DOHH2 (cell line): ENCODE data around the gene CPOX.

Experiments
- H3F3A ChIP-seq: fragments of 200-600 bp; sonication (generic), shearing (Covaris generic); 2 replicates; pipeline ENCODE4 v1.6.0; 2016; ENCODE audit warnings: antibody characterized with exemption, mild to moderate bottlenecking; ENCODE audit not compliant: control insufficient read depth, insufficient read depth
- H3K27ac ChIP-seq: fragments of 200-600 bp; sonication (generic); 2 replicates; pipeline ENCODE4 v1.5.1; 2014; ENCODE audit warnings: low read depth, mild to moderate bottlenecking, low read length, moderate library complexity
- H3K27me3 ChIP-seq: fragments of 200-600 bp; sonication (generic); 2 replicates; pipeline ENCODE4 v1.6.1; 2014; ENCODE audit warnings: mild to moderate bottlenecking, low read length, mixed read lengths; ENCODE audit not compliant: control insufficient read depth
- H3K36me3 ChIP-seq: fragments of 200-600 bp; sonication (generic); 2 replicates; pipeline ENCODE4 v1.6.1; 2014; ENCODE audit warnings: mild to moderate bottlenecking, low read length, moderate library complexity, mixed read lengths; ENCODE audit not compliant: control insufficient read depth
- H3K4me1 ChIP-seq: fragments of 200-600 bp; sonication (generic); 2 replicates; pipeline ENCODE4 v1.6.1; 2014; ENCODE audit warnings: mild to moderate bottlenecking, low read length, mixed read lengths; ENCODE audit not compliant: control insufficient read depth
- H3K4me2 ChIP-seq: fragments of 200-600 bp; sonication (generic); 2 replicates; pipeline ENCODE4 v1.6.0; 2014; ENCODE audit warnings: mild to moderate bottlenecking, low read length, moderate library complexity
- H3K4me3 ChIP-seq: fragments of 200-600 bp; sonication (generic); 2 replicates; pipeline ENCODE4 v1.5.1; 2014; ENCODE audit warnings: mild to moderate bottlenecking, low read length, mixed read lengths
- H3K79me2 ChIP-seq: fragments of 200-600 bp; sonication (generic); 2 replicates; pipeline ENCODE4 v1.6.1; 2014; ENCODE audit warnings: mild to moderate bottlenecking, low read length, mixed read lengths; ENCODE audit not compliant: control insufficient read depth
- H3K9me2 ChIP-seq: fragments of 200-600 bp; sonication (generic); replicated peaks from 2 replicates; pipeline ENCODE4 v1.6.1; 2014; ENCODE audit warnings: mild to moderate bottlenecking, low read length, mixed read lengths; ENCODE audit not compliant: control insufficient read depth
- H3K9me3 ChIP-seq: fragments of 200-600 bp; sonication (generic); 2 replicates; pipeline ENCODE4 v1.6.1; 2014; ENCODE audit warnings: antibody characterized with exemption, low read length, mixed read lengths; ENCODE audit not compliant: control insufficient read depth, insufficient read depth
- H4K20me1 ChIP-seq: fragments of 200-600 bp; sonication (generic); 2 replicates; pipeline ENCODE4 v1.6.0; 2014; ENCODE audit warnings: low read depth, mild to moderate bottlenecking, antibody characterized with exemption, low read length, moderate library complexity; ENCODE audit not compliant: control insufficient read depth, insufficient read depth
- CTCF ChIP-seq: fragments of 200-600 bp; sonication (generic); IDR thresholded peaks from one replicate; pipeline ENCODE4 v1.5.1; 2014; ENCODE audit warnings: antibody characterized with exemption, mild to moderate bottlenecking, low read depth, low read length; ENCODE audit not compliant: poor library complexity, severe bottlenecking
- EZH2phosphoT487 ChIP-seq: fragments of 200-600 bp; sonication (generic); IDR thresholded peaks from 2 replicates; pipeline ENCODE4 v1.6.1; 2017; ENCODE audit warnings: borderline replicate concordance, mild to moderate bottlenecking, antibody characterized with exemption, low read length, moderate library complexity, mixed read lengths

The CPOX gene

GRCh38 chr3:98530676-98531075 lies 62.7 kb downstream of the CPOX start:
- no peaks in the 10 kb centered on the region for H3K27me3 ChIP-seq
- no peaks in the 10 kb centered on the region for H3K9me2 ChIP-seq
- H3F3A ChIP-seq: peaks cover 19% of the 10 kb centered on the region; the same call in 1 of the 2 replicates
- H3K4me2 ChIP-seq: peak overlapping the region; percentile 66
- H3K9me3 ChIP-seq: no peaks in the 10 kb centered on the region
- no peaks in the 10 kb centered on the region for H3K36me3 ChIP-seq
- peaks cover 60% of the 10 kb centered on the region for H3K4me1 ChIP-seq
- H3K27ac ChIP-seq: peak overlapping the region; percentile 62
- H3K4me3 ChIP-seq: peak overlapping the region; percentile 58
- H3K79me2 ChIP-seq: no peaks in the 10 kb centered on the region
- TF ChIP-seq CTCF (no peak), EZH2phosphoT487 (no peak)
- H4K20me1 ChIP-seq: no peaks in the 10 kb centered on the region

- Histone ChIP-seq H3K4me1 (peaks cover 61% of the 10 kb centered on the region), H3K79me2 (no peaks in the 10 kb centered on the region), H4K20me1 (no peaks in the 10 kb centered on the region), H3F3A (peaks cover 19% of the 10 kb centered on the region; the same call in 1 of the 2 replicates), H3K9me3 (no peaks in the 10 kb centered on the region), H3K27ac (no peak overlapping the region), H3K36me3 (no peaks in the 10 kb centered on the region), H3K4me3 (no peak overlapping the region), H3K27me3 (no peaks in the 10 kb centered on the region), H3K4me2 (peak overlapping the region; percentile 66), H3K9me2 (no peaks in the 10 kb centered on the region)
- TF ChIP-seq EZH2phosphoT487: no peak
Measured at GRCh38 chr3:98529856-98530459, 63.5 kb downstream of the CPOX start.
